ENCODE measurements around the gene TP53I11.

DNA sequence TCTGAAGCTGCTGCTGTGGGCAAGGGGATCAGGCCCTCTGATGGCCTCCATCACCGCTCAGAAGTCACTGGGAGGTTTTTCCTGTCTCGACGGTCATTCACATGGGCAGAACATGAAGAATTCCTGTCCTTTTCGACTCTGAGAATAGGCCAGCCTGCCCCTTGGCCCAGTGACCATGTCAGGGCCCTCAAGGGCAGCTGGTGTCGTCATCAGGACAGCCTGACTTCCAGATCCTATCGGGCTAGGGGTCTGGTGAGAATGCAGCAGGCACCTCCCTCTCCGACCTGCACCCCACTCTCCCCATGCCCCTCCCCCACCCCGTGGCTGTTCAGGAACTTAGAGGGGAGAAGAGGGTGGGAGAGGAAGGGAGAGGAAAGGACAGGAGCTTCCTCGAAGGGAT lies 3.6 kb downstream of the TP53I11 start:
- TF ChIP-seq, protein P1, sequence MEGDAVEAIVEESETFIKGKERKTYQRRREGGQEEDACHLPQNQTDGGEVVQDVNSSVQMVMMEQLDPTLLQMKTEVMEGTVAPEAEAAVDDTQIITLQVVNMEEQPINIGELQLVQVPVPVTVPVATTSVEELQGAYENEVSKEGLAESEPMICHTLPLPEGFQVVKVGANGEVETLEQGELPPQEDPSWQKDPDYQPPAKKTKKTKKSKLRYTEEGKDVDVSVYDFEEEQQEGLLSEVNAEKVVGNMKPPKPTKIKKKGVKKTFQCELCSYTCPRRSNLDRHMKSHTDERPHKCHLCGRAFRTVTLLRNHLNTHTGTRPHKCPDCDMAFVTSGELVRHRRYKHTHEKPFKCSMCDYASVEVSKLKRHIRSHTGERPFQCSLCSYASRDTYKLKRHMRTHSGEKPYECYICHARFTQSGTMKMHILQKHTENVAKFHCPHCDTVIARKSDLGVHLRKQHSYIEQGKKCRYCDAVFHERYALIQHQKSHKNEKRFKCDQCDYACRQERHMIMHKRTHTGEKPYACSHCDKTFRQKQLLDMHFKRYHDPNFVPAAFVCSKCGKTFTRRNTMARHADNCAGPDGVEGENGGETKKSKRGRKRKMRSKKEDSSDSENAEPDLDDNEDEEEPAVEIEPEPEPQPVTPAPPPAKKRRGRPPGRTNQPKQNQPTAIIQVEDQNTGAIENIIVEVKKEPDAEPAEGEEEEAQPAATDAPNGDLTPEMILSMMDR (conservative IDR thresholded peaks at IDR 0.05 in 1 of 2, IDR thresholded peaks at IDR 0.05 in 1 of 2; ENCODE audit: extremely low read depth in 1 of 2, insufficient read depth in 1 of 2, low read depth in 1 of 2, low read length in 2 of 2) = no peak
- no peak for TF ChIP-seq EZH2 (IDR thresholded peaks at IDR 0.05; ENCODE audit: borderline replicate concordance, low read length)

Data from mammary epithelial cell (primary cell).